GM18873 (cell line): Measurements from ENCODE around the gene SPATA6L.
"Not testable (repeated sequence)": the region's sequence is repeated elsewhere in the genome, so short reads cannot be mapped to it uniquely, and the experiment has no call there.

Experiments used
- ATAC-seq: cut with Tn5 transposase; IDR thresholded peaks from one replicate; pipeline ENCODE4 v1.9.1; 2021; ENCODE audit warnings: mild to moderate bottlenecking, moderate library complexity, moderate number of reproducible peaks; ENCODE audit not compliant: unreplicated experiment, low FRiP score

SPATA6L gene

DNA sequence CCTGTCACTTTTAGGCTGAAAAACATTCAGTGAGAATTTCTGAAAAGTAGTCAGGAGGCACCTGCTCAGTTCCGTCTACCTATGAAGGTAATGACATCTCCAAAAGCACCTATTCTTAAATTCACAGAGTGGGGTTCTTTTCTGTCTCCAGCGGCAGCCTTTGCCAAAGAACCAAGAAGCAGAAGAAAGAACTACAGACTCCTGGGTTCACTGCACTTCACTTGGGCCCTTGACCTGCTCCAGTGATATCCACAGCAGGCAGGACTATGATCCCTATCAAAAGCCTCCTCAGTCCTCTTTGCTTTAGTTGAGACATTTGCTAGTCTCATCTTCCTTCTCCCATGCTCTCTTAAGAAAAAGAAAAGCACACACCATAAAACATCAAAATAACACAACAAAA lies 23.9 kb downstream of the SPATA6L start:
- no peak for ATAC-seq

DNA sequence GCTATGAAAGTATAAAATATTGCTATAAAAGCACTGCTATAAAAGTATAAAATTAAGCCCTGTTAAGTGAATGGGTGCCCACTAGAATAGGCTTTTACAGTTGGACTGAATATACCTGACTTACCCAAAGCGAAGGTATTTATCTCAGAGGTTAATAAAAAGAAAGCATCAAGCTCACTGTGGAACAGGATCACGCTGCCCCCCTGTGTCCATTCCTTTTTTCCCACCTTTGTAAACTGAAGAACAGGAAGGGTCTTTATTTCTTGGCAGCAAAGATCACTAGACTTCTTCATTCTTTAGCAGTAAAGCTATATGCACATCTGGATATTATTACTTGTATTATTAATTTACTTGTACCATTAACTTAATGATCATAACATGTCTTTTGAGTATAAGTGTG lies 26.3 kb downstream of the SPATA6L start:
- ATAC-seq, result no peak

DNA sequence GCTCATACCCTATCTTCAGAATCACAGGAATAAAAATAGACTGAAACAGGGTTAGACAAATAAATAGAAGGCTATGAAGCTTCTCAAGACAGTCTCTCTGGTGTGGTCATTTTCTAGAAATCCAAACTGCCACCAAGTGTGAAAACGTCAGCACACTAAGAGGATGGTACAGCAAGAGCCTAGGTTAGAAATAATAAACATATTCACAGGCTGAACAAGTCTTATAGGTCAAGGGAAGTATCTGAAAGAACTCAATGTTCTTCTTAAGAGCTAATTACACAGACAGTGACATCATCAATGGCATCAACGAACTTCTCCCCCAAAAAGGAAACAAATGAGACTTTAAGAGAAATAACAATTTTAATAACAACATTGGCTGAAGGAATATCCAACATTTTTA lies 26.9 kb downstream of the SPATA6L start:
- no peak for ATAC-seq

DNA sequence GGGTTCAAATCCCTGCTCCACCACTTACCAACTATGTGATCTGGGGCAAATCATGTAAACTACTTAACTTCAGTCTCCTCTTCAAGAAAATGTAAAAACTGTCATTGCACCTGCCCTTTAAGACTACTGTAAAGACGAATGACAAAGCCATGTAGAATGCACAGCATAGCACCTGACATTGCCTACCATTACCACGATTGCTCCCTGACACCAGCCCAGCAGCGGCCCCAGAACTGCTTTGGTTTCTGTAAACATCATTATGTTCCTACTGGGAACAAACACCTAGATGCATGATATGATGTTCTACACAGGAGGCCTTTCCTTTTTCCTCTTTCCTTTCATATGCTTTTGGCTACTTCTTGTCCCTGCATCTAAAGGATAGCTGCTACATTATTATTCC lies 27.3 kb downstream of the SPATA6L start:
- no peak for ATAC-seq

DNA sequence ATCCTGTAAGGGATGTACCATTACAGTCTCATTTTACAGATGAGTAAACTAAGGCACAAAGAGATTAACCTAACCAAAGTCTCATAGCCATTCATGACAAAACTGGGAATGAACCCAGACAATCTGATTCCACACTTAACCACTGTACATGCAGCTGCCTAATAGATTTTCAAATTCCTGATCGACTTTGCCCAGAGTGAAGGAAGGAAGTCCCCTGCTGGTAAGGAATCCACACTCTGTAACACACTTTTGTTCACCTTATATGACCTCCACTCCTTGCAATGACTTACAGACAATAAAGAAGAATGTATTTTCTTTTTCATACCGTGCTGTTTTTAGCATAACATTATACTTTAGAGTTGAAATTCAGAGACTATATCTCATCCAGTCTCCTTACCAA lies 35.4 kb downstream of the SPATA6L start:
- ATAC-seq, result no peak

DNA sequence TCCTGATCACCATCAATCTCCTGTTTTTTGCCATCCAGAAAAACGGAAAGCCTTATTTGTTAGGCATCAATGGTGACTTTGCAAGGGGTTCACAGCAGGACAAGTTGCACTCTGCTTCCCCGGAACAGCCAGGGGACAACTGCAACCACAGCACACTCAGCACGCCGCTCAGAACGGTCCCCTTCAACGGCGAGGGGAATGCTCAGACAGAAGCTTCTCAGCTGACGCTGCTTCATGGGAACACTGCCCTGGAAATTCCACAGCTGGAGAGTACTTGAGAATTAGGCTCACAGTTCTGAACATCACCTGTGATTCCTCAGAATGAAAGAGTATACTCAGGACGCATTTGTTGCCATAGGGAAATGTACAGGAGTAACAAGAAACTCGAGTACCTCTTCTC lies 44.3 kb downstream of the SPATA6L start:
- ATAC-seq, result no peak

DNA sequence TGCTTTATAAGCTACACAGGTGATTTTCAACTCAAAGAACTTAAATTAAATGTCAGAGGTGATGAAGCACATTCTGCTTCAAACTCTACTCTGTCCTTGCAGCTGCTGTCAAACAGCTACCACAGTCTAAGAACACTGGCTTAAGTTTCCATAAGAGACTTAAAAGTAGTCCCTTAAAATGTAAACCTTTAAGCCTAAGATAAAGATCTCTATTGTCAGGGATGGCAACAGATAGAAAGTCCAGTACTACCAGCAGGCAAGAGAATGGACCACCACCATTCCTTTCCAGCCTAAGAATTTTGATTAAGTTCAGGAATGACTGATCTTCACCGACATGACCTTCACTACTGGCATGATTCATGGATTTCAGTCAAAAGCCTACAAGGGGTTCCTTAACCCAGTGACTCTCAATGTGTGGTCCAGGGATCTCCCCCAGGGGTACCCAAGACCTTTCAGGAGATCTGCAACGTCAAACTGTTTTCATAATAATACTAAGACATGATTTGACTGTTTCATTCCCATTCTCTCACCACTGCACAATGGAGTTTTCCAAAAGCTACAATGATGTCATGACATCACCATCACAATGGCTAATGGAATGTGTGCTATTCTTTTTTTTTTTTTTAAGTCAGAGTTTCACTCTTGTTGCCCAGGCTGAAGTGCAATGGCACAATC lies 45.3 kb downstream of the SPATA6L start:
- no peak for ATAC-seq

DNA sequence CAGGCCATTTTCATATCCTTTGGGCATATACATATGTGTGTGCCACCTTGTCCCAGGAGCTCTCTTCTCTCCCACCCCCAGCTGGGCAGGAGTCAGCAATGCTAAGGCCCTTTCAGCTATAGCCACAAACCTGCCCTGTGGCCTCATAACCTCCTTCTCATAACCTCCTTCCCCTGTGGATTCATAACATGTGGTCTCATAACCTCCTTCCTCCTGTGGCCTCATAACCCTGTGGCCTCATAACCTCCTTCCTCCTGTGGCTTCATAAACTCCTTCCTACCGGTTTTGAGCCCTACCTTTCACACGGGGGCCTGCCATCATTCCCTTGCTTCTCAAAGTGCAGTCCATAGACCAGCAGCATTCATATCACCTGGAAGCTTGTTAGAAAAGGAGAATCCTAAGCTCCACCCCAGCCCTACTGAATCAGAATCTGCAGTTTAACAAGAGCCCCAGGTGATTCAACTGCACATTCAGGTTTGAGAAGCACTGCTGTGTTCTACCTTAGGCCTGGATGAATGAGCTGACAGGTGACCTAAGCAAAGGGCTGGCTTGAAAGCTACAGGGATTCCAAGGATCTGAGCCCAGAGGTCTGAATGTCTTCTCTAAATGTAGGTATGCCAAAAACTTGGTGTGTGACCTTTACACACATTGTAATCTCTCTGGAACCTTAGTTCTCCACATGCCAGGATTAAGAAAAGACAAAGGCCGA lies 46.1 kb downstream of the SPATA6L start:
- no peak for ATAC-seq

DNA sequence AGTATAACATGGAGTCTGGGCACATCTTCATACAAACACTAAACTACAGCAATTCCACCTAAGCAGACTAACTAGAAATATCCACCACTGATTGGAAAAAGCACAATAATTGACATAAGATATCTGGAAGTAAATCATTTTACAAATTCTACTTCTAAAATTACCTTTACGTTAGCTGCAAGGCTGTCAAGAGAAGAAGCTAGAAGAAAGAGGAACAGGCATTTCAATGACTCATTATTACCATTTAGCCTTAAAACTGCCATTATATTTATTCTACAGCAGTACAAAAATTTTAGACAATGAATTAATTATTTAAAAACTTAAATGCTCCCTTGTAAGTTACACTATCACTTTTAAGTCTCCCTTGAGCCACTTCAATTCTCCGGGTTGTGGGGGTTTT lies 47.6 kb downstream of the SPATA6L start:
- ATAC-seq, result no peak

DNA sequence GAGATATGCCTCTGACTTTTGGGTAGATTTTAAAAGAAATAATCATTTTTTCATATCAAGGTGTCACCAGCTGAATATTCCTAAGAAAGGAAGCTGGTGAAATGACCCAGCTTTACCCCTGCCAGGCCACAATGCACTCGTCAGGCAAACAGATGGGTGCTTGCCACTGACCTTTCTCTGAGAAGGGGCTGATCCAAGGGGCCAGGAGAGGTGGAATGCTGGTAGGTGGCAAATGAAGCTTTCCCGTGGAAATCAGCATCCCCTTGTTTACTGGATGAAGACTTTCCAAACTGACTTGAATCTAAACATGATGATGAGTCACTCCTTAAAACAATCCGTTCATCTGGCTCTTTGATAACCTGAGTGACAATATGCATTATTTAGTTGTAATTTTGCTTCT lies 48.5 kb downstream of the SPATA6L start:
- no peak for ATAC-seq

DNA sequence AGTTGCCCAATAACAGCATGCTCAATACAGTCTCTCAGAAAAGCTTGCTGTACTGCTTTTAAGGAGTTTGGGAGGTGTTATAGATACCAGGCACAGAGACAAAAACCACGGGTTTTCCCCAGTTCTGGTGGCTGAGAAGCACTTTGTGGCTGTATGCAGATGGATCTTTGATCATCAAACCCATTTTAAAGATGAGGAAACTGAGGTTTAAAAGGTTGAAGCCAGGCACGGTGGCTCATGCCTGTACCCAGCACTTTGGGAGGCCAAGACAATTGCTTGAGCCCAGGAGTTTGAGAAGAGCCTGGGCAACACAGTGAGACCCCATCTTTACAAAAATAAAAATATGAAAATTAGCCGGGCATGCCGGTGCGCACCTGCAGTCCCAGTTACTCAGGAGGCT lies 50.5 kb downstream of the SPATA6L start:
- no peak for ATAC-seq

DNA sequence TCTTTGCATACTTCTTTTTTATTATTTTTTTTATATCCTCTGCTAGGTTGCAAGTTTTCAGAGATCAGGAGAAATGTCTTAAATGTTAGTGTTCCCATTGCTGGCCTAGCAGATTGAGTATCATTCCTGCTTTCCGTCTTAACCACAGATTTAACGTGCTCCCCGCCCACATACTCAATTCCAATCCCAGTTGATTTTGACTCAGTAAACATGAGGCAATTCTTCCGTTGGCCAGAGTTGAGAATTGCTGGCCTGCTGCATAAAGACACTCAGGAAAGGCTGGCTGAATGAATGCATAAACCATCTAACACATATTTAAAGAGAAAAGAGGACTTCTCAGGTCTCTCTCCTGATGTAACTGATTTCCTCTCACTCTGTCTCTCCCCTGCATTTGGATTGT lies 51.0 kb downstream of the SPATA6L start:
- ATAC-seq, result no peak

DNA sequence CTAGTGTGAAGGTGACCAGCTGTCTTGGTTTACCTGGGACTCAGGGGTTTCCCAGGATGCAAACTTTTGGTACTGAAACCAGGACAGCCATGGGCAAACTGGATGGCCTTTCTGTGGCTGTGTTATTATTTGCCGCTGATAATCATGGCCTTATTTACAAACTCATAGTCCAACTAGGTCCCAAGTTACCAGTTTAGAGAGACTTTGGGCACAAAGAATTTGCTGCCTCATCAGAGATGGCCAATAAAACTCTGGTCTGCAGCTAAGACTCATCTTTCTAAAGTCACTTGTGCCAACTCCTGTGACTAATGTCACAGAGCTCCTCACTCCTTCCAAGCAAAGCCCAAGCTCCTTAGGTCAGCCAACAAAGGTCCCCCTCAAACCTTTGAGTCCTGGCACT lies 51.7 kb downstream of the SPATA6L start:
- ATAC-seq, result no peak

DNA sequence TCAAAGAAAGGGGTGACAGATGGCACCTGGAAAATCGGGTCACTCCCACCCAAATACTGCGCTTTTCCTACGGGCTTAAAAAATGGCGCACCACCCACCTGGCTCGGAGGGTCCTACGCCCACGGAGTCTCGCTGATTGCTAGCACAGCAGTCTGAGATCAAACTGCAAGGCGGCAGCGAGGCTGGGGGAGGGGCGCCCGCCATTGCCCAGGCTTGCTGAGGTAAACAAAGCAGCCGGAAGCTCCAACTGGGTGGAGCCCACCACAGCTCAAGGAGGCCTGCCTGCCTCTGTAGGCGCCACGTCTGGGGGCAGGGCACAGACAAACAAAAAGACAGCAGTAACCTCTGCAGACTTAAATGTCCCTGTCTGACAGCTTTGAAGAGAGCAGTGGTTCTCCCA lies 60.2 kb downstream of the SPATA6L start:
- ATAC-seq, result not testable (repeated sequence)

DNA sequence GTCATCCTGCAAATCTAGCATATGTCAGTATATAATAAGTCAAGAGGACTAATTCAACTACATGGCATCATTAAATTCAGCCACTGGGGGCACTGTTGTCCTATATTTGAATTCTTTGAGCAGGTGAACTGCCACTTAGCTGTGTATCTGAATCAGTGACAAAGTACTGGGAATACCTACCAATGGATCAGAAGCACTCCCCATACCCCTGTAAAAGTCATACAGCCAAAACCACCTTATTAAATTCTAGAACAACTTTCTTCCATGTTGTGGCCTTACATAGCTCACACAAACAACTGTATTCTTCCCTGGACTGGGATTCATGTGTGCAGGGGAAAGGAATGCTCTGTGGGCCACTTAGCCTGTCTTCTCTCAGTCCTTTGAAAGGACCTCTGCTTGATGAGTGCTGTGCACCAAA lies 61.6 kb downstream of the SPATA6L start:
- ATAC-seq, result peak; percentile 79

DNA sequence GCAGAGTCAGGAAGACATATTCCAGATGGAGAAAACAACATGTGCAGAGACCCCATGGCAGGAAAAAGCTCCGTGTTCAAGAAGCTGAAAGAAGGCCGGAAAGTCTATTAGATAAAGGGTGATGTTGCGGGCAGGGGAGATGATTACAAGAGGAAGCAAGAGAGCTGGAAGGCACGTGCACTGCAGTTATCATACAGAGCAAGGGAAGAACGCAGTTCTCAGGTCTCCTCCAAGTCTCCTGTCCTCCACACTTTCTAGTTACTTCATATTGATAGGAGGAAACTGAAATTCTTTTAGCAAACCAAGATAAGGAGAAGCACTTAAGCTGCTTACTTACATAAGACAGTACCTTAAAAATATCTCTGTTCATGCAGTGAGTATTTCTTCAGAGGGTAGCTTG lies 62.5 kb downstream of the SPATA6L start:
- ATAC-seq, result no peak

DNA sequence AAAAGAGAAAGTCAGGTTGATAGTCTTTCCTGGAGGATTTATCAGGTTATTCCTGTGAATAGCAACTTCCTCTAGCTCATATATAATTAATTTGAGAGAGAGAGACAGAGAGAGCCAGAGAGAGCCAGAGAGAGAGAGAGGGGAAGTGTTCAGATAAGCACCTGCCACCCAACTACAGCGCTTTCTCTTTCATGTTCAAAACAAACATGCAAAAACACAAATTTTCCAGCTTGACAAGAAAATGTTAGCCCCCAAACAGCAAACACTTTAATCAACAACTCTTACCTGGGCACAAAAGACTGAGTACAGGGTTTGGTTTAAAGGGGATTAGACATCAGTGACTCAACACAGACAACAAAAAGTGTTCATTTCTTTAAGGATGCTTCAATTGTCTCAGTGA lies 65.9 kb downstream of the SPATA6L start:
- ATAC-seq, result no peak

DNA sequence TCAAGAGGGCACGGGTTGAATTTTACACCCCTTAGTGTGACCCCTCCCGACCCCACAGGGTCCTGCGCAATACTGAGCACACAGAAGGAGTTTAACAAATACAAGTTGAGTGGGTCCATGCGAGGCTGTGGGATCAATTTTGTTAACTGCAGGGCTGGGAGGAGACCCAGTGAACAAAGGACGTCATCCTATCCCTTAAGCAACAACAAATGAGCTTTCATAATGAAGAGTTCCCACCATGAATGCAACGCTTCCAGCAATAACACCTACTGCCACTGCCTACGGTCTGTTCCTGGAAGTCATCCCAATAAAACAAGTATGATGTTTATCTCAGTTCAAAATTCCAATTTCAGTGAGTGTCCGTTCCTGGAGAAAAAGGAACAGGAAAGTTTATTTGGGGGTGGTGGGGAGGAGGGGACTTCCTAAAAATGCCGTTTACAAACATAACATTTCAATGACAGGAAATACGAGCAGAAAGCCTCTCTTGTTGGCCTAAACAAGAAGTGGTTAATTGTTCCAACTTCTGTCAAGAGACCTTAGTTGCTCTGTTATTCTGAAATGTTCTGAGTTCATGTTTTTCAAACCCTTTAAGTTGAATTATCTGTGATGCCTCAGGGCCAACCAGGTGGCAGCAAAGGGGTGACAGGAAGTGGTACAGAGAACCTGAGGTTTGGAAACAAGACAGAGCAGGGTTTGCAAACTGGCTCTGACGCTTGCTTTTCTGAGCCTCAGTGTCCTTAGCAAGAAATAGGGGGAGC lies 69.9 kb downstream of the SPATA6L start:
- peak; percentile 62 for ATAC-seq

DNA sequence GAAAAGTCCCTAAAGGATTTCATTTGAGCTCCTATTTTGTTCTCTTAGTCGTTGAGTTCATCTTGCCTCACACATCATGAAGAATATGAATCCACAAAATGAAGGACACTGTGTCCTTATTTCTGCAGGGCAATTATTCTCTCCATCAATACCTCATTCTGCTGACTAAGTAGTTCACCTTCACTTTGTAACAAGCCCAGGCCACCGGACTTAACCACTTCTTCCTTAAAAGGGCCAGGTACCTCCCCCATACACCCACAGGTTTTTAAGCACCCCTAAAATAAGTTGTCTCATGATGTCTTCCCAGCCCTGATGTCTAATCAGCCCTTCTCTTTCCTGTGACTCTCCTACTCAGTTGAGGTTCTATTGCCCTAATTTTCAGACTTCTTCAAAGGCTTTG lies 71.3 kb downstream of the SPATA6L start:
- no peak for ATAC-seq

DNA sequence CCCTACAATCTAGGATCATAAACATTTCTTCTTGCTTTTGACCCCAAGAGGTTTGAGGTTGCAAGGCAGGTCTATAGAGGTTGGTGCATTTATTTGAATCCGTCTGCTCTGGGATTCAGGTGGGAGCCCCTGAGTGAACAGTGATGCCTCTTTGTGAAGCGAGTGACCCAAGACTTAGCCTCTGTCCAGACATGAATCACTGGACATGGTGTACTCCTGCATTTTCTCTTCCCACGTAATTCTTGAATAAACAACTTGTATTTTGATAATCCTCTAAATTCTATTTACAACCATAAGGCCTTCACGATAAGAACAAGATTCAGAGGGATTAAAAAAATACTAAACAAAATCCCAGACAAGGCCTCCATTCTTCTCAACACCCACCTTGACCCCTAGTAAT lies 71.7 kb downstream of the SPATA6L start:
- ATAC-seq, result no peak

DNA sequence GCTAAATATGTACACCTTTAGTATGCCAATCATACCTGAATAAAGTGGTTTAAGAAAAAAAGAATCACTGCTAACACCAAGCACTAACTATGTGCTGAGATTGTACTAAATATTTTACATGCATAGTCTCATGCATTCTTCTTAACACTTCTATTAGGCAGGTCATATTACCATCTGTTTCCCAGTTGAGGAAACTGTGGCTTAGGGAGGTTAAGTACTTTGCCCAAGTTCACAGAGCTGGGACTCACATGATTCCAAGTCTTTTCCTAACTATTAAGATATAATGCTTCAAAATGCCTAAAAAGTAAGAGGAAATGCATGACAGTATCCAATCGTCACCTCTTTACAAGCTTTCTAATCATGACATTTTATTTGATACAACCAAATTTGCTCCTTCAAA lies 73.4 kb downstream of the SPATA6L start:
- ATAC-seq, result no peak

DNA sequence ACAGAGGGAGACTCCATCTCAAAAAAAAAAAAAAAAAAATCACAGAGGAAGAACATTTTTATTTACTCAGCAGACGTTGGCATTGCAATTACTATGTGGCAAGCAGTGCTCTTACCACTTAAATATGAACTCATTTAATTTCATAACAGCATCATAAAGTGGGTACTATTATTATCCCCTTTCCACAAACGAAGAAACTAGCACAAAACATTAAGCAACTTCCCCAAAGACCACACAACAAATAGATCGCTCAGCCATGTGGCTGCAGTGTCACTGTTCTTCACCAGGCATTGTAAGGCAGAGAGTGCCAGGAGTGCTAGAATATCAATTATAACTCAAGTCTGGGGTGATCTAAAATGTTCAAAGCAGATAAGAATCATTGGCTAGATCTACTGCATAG lies 74.0 kb downstream of the SPATA6L start:
- no peak for ATAC-seq
